Esophagus squamous epithelium (tissue), 5 donors: ENCODE results near the gene RAB38. TPM values are rescaled to one million over a fixed set of nuclear protein-coding genes. Genes with fewer than 3 reads are reported as not detected.

Experiments used
- DNase-seq: peaks from one replicate; lab custom pipeline; 2025; lab: John Stamatoyannopoulos, UW
- H3K27ac ChIP-seq, 4 donors: fragments of 200-600 bp; sonication (generic); one replicate each; pipeline ENCODE4 v1.5.1; 2016 to 2019; ENCODE audit warnings: mild to moderate bottlenecking in 1 of 4
- H3K27me3 ChIP-seq, 4 donors: fragments of 200-600 bp; sonication (generic); 1 replicate in 3 of 4; 2 replicates in 1 of 4; pipeline versions ENCODE4 v1.5.1 to v1.6.0; 2017 to 2021; ENCODE audit warnings: antibody characterized with exemption in 1 of 4
- H3K36me3 ChIP-seq, 3 donors: fragments of 200-600 bp; sonication (generic); one replicate each; pipeline ENCODE4 v1.5.1; 2016 to 2019
- H3K4me1 ChIP-seq, 3 donors: fragments of 200-600 bp; sonication (generic); one replicate each; pipeline ENCODE4 v1.5.1; 2017 to 2019
- H3K4me3 ChIP-seq, 4 donors: fragments of 200-600 bp; sonication (generic); 1 replicate in 3 of 4; 2 replicates in 1 of 4; pipeline ENCODE4 v1.5.1; 2016 to 2019; ENCODE audit warnings: mild to moderate bottlenecking in 2 of 4, moderate library complexity in 1 of 4
- H3K9me3 ChIP-seq, 3 donors: fragments of 200-600 bp; sonication (generic); one replicate each; pipeline ENCODE4 v1.5.1; 2016 to 2019
- POLR2A ChIP-seq, 4 donors: fragments of 450-650 bp; IDR thresholded peaks; one replicate each; pipeline ENCODE4 v1.6.1; 2017; ENCODE audit warnings: antibody characterized with exemption in 4 of 4, mild to moderate bottlenecking in 4 of 4, moderate library complexity in 3 of 4
- WGBS, 2 donors: methylation state at CpG; one replicate each; pipeline ENCODE4 v1.1.5; 2018; 5-methylcytosine and 5-hydroxymethylcytosine counted together
- intact Hi-C: fragments of 100-400 bp; cut with DNase I; formaldehyde crosslinking; loops from one replicate; pipeline ENCODE4 v1.15.0; 2022
- total RNA-seq, 4 donors: library from RNA; depleted of rRNA; stranded (reverse); fragments of >200 nt; gene quantifications; one replicate each; pipeline ENCODE4 v1.1.0, GENCODE V29; 2016
- TF ChIP-seq, protein P1 (sequence below), 6 experiments: fragments of 450-650 bp in 4 of 6; fragments of 200-600 bp in 2 of 6; sonication (generic) in 2 of 6; IDR thresholded peaks; one replicate each; pipeline ENCODE4 v1.5.1; 2016 to 2019; ENCODE audit warnings: antibody characterized with exemption in 6 of 6, mild to moderate bottlenecking in 4 of 6, moderate library complexity in 4 of 6
- donor health status: DM: yes; HTN: yes; CAD: no.

Gene RAB38
- total RNA-seq, 4 donors from 2014 or later = 23.4 to 105 (median 65.1) TPM

DNA sequence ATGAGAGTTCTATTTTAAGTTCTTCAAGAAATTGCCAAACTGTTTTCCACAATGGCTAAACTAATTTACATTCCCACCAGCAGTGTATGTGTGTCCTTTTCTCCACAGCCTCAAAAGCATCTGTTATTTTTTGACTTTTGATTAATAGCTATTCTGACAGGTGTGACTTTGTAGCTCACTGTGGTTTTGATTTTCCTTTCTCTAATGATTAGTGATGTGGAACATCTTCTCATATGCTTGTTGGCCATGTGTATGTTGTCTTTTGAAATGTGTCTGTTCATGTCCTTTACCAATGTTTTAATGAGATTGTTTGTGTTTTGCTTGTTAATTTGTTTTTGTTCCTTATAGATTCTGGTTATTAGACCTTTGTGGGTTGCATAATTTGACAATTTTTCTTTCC, 18.0 kb upstream of the RAB38 start:
- H3K36me3 ChIP-seq = no peaks in the 10 kb centered on the region
- no peaks in the 10 kb centered on the region for H3K4me1 ChIP-seq
- no peak overlapping the region for H3K4me3 ChIP-seq
- peaks cover 0 to 14% (median 9%) of the 10 kb centered on the region in 3 donors for H3K9me3 ChIP-seq
- H3K27me3 ChIP-seq = no peaks in the 10 kb centered on the region
- TF ChIP-seq, protein P1, sequence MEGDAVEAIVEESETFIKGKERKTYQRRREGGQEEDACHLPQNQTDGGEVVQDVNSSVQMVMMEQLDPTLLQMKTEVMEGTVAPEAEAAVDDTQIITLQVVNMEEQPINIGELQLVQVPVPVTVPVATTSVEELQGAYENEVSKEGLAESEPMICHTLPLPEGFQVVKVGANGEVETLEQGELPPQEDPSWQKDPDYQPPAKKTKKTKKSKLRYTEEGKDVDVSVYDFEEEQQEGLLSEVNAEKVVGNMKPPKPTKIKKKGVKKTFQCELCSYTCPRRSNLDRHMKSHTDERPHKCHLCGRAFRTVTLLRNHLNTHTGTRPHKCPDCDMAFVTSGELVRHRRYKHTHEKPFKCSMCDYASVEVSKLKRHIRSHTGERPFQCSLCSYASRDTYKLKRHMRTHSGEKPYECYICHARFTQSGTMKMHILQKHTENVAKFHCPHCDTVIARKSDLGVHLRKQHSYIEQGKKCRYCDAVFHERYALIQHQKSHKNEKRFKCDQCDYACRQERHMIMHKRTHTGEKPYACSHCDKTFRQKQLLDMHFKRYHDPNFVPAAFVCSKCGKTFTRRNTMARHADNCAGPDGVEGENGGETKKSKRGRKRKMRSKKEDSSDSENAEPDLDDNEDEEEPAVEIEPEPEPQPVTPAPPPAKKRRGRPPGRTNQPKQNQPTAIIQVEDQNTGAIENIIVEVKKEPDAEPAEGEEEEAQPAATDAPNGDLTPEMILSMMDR (IDR thresholded peaks at IDR 0.05) = no peak
- TF ChIP-seq POLR2A (IDR thresholded peaks at IDR 0.05) = no peak
- intact Hi-C loops = no loop called here
- DNase-seq = no peak
- no peak overlapping the region for H3K27ac ChIP-seq

DNA sequence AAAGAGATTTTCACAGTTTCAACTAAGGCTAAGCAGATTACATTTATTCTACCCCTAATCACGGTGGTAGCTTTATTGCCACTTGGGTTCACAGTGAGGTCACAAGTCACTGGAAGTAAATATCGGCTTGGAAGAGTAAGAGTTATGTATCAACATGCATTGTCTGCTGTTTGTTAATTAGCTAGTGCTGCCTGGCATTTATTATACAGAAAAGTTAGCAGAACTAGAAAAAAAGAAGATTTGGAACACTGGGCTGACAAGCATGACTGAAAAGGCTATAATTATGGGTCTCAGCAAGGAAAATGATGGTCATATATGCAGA, 13.7 kb upstream of the RAB38 start:
- Histone ChIP-seq H3K4me3 (no peak overlapping the region), H3K27me3 (no peaks in the 10 kb centered on the region)
- 21 to 31% methylated on average over 2 of the region's 2 CpGs for WGBS, 2 donors

DNA sequence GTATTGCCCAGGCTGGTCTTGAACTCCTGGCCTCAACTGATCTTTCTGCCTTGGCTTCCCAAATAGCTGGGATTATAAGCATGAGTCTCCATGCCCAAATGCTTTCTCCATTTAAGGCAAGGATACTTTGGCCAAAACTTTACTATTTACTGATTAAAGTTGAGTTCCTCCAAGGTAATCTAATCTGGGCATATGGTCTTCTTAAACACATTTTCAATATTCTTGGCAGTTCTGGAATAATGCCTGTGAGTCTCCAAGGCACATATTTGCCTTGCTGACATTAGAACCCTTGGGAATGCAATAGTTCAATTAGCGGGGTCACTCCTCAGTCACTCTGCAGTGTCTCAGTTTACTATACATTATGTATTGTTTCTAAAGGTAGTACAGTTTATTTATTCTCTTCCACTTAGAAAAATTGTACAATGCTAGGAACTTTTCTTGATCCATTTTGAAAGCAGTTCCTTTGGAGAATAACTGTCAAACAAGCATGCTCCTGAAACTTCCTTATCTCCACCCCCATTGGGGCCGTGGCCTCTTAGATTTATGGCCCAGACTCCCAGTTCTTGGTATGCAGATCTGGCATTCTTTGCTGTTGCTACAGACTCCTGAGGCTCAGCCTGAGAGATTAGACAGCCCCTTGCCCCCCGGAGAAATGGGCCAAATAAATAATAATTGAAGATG, 13.1 kb upstream of the RAB38 start:
- H3K36me3 ChIP-seq = no peaks in the 10 kb centered on the region
- no peak for TF ChIP-seq POLR2A (IDR thresholded peaks at IDR 0.05)
- TF ChIP-seq, protein P1 (IDR thresholded peaks at IDR 0.05) = no peak
- no peak overlapping the region for H3K27ac ChIP-seq
- DNase-seq = no peak
- no peaks in the 10 kb centered on the region for H3K9me3 ChIP-seq
- WGBS, 2 donors = 46 to 53% methylated on average over 3 of the region's 3 CpGs
- peaks cover 0 to 10% (median 0%) of the 10 kb centered on the region in 3 donors for H3K4me1 ChIP-seq
- H3K4me3 ChIP-seq = no peak overlapping the region
- no peaks in the 10 kb centered on the region for H3K27me3 ChIP-seq
- intact Hi-C loops = no loop called here

More for the DNA sequence above, 13.7 kb upstream of the RAB38 start:
- no peak for TF ChIP-seq POLR2A (IDR thresholded peaks at IDR 0.05)
- TF ChIP-seq, protein P1 (IDR thresholded peaks at IDR 0.05) = no peak
- intact Hi-C loops = no loop called here
- Histone ChIP-seq H3K36me3 (no peaks in the 10 kb centered on the region), H3K27ac (no peak overlapping the region), H3K4me1 (peaks cover 0 to 5% (median 0%) of the 10 kb centered on the region in 3 donors), H3K9me3 (no peaks in the 10 kb centered on the region)
- DNase-seq = no peak

DNA sequence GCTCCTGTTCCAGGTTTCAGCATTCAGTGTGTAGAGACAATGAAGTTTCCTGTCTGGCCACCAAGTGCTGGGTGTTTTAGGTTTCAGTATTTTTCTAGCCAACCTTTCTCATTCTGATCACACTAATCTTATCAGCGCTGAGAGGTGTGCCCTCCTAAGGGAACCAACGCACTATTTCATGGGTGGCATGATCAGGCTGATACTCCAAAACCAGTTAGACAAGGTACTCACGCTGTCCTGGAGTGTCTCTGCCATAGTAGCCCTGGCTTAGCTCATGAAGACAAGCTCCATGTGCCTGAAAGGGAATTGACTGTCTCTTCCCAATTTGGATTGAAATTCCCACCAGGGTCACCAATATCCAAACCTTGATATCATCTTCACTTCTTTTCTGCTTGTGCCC, 8.0 kb upstream of the RAB38 start:
- intact Hi-C loops = no loop called here
- no peak for DNase-seq
- 44 to 49% methylated on average over 3 of the region's 3 CpGs for WGBS, 2 donors

DNA sequence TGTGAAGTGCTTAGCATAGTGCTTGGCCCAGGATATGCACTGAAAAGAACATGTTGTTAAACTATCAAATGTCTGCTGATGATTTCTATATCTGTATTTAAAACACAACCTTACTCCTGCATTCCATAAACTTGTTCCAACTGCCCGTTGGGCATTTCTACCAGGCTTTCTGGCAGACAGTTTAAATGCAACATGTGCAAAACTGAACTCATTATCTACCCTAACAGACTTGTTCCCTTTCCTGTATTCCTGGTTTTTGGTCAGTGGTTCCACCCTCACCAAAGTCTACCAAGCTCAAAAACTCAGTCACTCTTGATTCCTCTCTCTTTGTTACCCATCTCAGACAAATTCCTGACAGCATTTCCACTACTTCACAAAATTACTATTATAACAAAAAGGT, 6.5 kb upstream of the RAB38 start:
- intact Hi-C loops = no loop called here
- no peak for TF ChIP-seq POLR2A (IDR thresholded peaks at IDR 0.05)
- TF ChIP-seq, protein P1 (IDR thresholded peaks at IDR 0.05) = no peak
- H3K27me3 ChIP-seq = no peaks in the 10 kb centered on the region
- peaks cover 0 to 76% (median 13%) of the 10 kb centered on the region in 3 donors for H3K4me1 ChIP-seq
- H3K4me3 ChIP-seq = no peak overlapping the region
- H3K27ac ChIP-seq = peak overlapping the region in 3 of 4 donors; percentile 58 to 82 (median 76)
- 4 to 19% methylated on average over 1 of the region's 1 CpG for WGBS, 2 donors
- no peaks in the 10 kb centered on the region for H3K36me3 ChIP-seq
- no peaks in the 10 kb centered on the region for H3K9me3 ChIP-seq
- no peak for DNase-seq

More for the DNA sequence above, 8.0 kb upstream of the RAB38 start:
- H3K36me3 ChIP-seq = no peaks in the 10 kb centered on the region
- H3K27me3 ChIP-seq = no peaks in the 10 kb centered on the region
- H3K9me3 ChIP-seq = no peaks in the 10 kb centered on the region
- no peak for TF ChIP-seq POLR2A (IDR thresholded peaks at IDR 0.05)
- TF ChIP-seq, protein P1 (IDR thresholded peaks at IDR 0.05) = no peak
- peaks cover 0 to 61% (median 13%) of the 10 kb centered on the region in 3 donors for H3K4me1 ChIP-seq
- H3K4me3 ChIP-seq = no peak overlapping the region
- peak overlapping the region in 3 of 4 donors; percentile 32 to 82 (median 54) for H3K27ac ChIP-seq
